HUES64 (cell line): ENCODE results near the gene EHD3. TPM values are rescaled to one million over a fixed set of nuclear protein-coding genes. Genes with fewer than 3 reads are reported as not detected.

ENCODE experiments used
- H3K27ac ChIP-seq: 2 replicates; pipeline ENCODE4 v1.7.0; 2013; ENCODE audit warnings: low read depth, low read length, inconsistent platforms
- H3K27me3 ChIP-seq: 2 replicates; pipeline ENCODE4 v1.6.1; 2013; ENCODE audit warnings: mild to moderate bottlenecking, low read length; ENCODE audit not compliant: insufficient read depth
- H3K36me3 ChIP-seq: 2 replicates; pipeline ENCODE4 v1.6.1; 2013; ENCODE audit warnings: mild to moderate bottlenecking, low read length; ENCODE audit not compliant: insufficient read depth
- H3K4me1 ChIP-seq: 2 replicates; pipeline ENCODE4 v1.6.1; 2013; ENCODE audit warnings: mild to moderate bottlenecking, low read length, moderate library complexity; ENCODE audit not compliant: insufficient read depth
- H3K4me3 ChIP-seq: 2 replicates; pipeline ENCODE4 v1.5.1; 2013; ENCODE audit warnings: mild to moderate bottlenecking, low read length, moderate library complexity
- H3K9ac ChIP-seq: 2 replicates; pipeline ENCODE4 v1.6.1; 2013; ENCODE audit warnings: mild to moderate bottlenecking, low read depth, low read length
- H3K9me3 ChIP-seq: 2 replicates; pipeline ENCODE4 v1.6.1; 2013; ENCODE audit warnings: low read depth, low read length; ENCODE audit not compliant: insufficient read depth
- WGBS: fragments of 150-250, 120-280 bp; methylation state at CpG from one replicate; pipeline ENCODE4 v1.1.7; 2013; ENCODE audit warnings: missing lambda C conversion rate; 5-methylcytosine and 5-hydroxymethylcytosine counted together
- polyA plus RNA-seq, 2 experiments: library from polyadenylated mRNA; stranded (reverse); fragments of 50-300 nt; gene quantifications; one replicate each; pipeline ENCODE4 v1.2.3, GENCODE V29; 2013

Gene EHD3
- 6.1 TPM for polyA plus RNA-seq (2013, experiment 1 of 2)
- 6.8 TPM for polyA plus RNA-seq (2013, experiment 2 of 2)

DNA sequence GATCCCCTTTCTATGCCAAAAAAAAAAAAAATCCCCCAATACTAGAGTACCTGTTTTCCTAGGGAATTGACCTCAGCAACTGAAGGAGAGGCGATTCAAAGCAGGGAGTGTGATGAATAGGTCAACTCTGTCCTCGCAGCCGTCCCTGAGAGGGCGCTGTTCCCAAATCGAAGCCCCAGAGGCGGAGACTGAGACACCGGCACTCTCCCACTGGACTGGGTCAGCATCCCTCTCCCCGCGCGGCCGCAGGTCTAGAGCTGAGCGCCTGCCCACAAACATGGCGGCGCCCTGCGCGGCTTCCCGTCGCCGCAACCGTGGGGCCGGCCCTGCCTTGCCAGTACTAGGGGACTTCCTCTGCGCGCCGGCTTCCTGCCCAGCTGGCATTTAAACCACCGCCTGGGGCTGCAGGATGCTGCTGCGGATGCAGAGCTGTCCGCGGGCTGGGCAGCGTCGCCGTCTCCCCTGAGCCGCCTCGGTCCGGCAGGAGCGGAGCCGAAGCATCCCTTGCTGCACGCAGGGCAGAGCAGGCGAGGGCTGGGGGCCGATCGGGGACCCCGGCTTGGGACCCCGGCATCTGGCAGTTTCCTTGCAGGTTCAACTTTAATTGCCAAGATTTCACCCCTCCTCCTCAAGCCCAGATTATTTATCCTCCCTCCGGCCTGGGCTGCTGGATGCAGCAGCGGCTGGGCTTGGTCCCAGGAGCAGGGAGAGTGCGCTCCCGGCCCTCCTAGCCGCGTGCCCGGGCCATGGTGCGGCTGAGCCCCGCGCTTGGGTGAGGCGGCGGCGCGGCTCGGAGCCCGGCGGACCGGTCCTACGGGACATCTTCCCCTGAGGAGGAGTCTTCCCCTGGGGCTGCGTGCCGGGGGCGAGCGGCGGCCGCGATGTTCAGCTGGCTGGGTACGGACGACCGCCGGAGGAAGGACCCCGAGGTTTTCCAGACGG lies at the start of gene EHD3:
EHD3 (plus strand) TSS at position 412 of the 942 bp plus-strand sequence; CDS start at position 882, 470 bp downstream.
- Histone ChIP-seq H3K27me3 (peaks cover 13% of the 10 kb centered on the region), H3K4me1 (peaks cover 6% of the 10 kb centered on the region), H3K27ac (no peak within 1 kb of the TSS), H3K36me3 (no peaks in the 10 kb centered on the region), H3K4me3 (peak within 1 kb of the TSS; percentile 70), H3K9me3 (no peaks in the 10 kb centered on the region), H3K9ac (peak within 1 kb of the TSS; percentile 57)
- 2% methylated on average over 74 of the region's 74 CpGs for WGBS

DNA sequence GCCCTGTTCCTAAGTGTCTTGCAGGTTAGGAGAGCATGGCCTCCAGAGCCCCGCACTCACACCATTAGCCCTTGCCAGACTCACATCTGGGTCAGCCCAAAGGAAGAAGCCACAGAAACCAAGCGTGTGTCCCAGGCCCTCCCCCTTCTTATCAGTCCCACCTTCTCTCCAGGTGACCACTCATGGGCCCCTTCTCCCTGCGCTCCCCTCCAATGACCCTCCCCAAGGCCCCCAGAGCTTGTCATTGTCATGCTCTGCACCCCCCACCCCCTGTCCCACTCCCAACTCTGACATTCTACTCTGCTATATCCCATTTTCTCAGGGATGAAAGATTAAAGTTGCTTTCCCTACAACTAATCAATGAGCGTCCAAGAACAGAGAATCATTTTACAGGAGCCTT lies 46.8 kb upstream of the EHD3 start:
- Histone ChIP-seq H3K9me3 (no peaks in the 10 kb centered on the region), H3K9ac (no peak overlapping the region), H3K36me3 (no peaks in the 10 kb centered on the region), H3K27ac (no peak overlapping the region), H3K4me1 (no peaks in the 10 kb centered on the region), H3K27me3 (0 out of 2 replicates have a peak, but pooled peaks cover 5% of the 10 kb centered on the region), H3K4me3 (no peak overlapping the region)
- WGBS = 88% methylated on average over 4 of the region's 4 CpGs

- 73% methylated on average over 5 of the region's 5 CpGs for WGBS
- Histone ChIP-seq H3K4me3 (no peak overlapping the region), H3K36me3 (no peaks in the 10 kb centered on the region), H3K27me3 (0 out of 2 replicates have a peak, but pooled peaks cover 5% of the 10 kb centered on the region), H3K27ac (no peak overlapping the region), H3K4me1 (no peaks in the 10 kb centered on the region), H3K9me3 (no peaks in the 10 kb centered on the region), H3K9ac (no peak overlapping the region)
These were observed 45.8 kb upstream of the EHD3 start for GRCh38 chr2:31188131-31188530.

- H3K9ac ChIP-seq = no peak overlapping the region
- H3K9me3 ChIP-seq = no peaks in the 10 kb centered on the region
- no peaks in the 10 kb centered on the region for H3K36me3 ChIP-seq
- no peaks in the 10 kb centered on the region for H3K4me1 ChIP-seq
- 91% methylated on average over 4 of the region's 4 CpGs for WGBS
- no peak overlapping the region for H3K4me3 ChIP-seq
- no peak overlapping the region for H3K27ac ChIP-seq
- H3K27me3 ChIP-seq = 0 out of 2 replicates have a peak, but pooled peaks cover 5% of the 10 kb centered on the region
These were observed 44.8 kb upstream of the EHD3 start for GRCh38 chr2:31189141-31189540.

DNA sequence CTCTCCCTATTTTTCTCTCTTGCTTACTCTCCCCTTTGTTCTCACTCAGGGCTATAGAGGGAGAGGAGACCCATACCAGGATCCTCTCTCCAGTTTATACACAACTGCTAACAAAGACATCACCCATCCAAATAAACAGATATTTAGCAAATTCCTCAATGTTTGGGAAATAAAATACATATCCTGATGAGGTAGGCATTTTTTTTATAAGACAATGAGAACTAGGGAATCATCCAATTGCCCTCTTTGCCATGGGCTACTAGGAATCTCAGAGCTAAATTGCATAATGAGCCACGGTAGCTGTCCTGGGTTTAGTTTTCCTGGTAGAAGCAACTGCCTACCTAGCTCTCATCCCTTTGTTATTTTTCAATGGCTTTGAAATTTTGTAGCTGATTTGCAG lies 43.8 kb upstream of the EHD3 start:
- Histone ChIP-seq H3K4me1 (no peaks in the 10 kb centered on the region), H3K4me3 (no peak overlapping the region), H3K27me3 (0 out of 2 replicates have a peak, but pooled peaks cover 5% of the 10 kb centered on the region), H3K9me3 (no peaks in the 10 kb centered on the region), H3K9ac (no peak overlapping the region), H3K27ac (no peak overlapping the region), H3K36me3 (no peaks in the 10 kb centered on the region)
- 96% methylated on average over 1 of the region's 1 CpG for WGBS

DNA sequence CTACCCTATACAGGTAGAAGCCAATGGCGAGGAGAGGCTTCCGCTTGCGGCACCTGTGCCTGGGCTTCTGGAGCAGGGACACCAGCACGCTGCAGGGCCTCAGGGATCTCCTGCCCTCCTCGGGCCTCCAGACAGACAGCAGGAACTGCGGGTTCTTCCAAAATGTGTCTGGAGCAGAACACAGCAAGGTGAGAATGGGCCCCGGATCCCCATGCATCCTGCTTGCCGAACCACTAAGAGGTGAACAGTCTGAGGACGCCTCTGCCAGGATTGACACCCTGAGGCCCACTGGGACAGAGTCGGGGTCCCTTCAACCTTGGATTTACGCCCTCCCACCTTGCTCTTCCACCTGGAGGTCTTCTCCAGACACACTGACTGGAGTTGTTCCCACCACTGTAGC lies 42.0 kb upstream of the EHD3 start:
- no peaks in the 10 kb centered on the region for H3K36me3 ChIP-seq
- H3K9ac ChIP-seq = no peak overlapping the region; the same call in 1 of the 2 replicates
- H3K9me3 ChIP-seq = no peaks in the 10 kb centered on the region
- H3K27me3 ChIP-seq = no peaks in the 10 kb centered on the region
- H3K4me3 ChIP-seq = no peak overlapping the region
- WGBS = 95% methylated on average over 11 of the region's 11 CpGs
- no peaks in the 10 kb centered on the region for H3K4me1 ChIP-seq
- no peak overlapping the region for H3K27ac ChIP-seq

DNA sequence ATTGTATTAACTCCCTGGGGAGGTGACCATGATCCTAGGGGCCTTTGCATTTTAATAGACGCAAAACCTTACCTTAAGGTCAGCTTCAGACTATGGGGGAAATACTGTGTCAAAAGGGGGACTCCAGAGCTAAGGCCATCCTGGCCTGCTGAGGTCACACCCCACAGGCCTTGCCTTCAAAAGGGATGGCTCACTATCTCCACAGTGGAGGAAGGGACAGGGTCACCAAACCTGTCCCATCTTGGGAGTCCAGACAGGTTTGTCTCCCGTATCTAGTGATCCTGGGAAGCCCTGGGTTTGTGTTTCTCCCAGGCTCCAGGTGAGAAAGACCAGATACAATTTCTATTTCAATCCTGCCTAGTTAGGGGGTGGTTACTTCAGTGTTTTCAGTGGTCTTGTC lies 41.6 kb upstream of the EHD3 start:
- H3K27ac ChIP-seq = no peak overlapping the region
- H3K4me1 ChIP-seq = no peaks in the 10 kb centered on the region
- no peak overlapping the region; the same call in 1 of the 2 replicates for H3K9ac ChIP-seq
- WGBS = 93% methylated on average over 2 of the region's 2 CpGs
- H3K27me3 ChIP-seq = no peaks in the 10 kb centered on the region
- no peak overlapping the region for H3K4me3 ChIP-seq
- H3K36me3 ChIP-seq = no peaks in the 10 kb centered on the region
- H3K9me3 ChIP-seq = no peaks in the 10 kb centered on the region

DNA sequence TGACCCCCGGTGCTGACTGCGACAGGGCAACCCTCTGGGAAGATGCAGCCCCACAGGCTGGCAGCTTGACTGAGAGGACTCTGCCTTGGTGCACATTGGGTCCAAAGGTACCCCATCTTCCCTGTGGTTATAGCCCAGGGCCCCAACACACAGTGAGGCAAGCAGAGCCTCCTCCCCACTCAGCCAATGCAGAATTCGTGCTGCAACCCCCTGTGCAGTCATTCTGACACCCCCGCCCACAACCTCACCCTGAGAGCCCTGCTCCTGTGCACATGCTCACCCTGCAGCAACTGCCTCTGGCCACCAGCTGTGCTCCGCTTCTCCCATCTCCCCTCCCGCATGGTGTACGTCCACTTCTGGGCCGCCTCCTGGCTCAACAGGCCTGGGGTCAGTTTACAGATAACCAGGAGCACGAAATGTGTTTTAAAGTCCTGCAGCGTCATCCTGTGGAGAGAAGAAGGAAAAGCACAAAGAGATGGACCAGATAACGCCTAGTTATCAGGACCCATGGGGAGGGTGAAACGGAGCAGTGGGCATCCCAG lies 41.0 kb upstream of the EHD3 start:
- Histone ChIP-seq H3K36me3 (no peaks in the 10 kb centered on the region), H3K9ac (no peak overlapping the region), H3K4me1 (no peaks in the 10 kb centered on the region), H3K4me3 (no peak overlapping the region), H3K27ac (no peak overlapping the region), H3K9me3 (no peaks in the 10 kb centered on the region), H3K27me3 (no peaks in the 10 kb centered on the region)
- 86% methylated on average over 12 of the region's 12 CpGs for whole genome bisulfite sequencing

- H3K9ac ChIP-seq = no peak overlapping the region
- no peaks in the 10 kb centered on the region for H3K36me3 ChIP-seq
- no peaks in the 10 kb centered on the region for H3K9me3 ChIP-seq
- no peak overlapping the region for H3K4me3 ChIP-seq
- no peaks in the 10 kb centered on the region for H3K4me1 ChIP-seq
- WGBS = 91% methylated on average over 4 of the region's 4 CpGs
- no peak overlapping the region for H3K27ac ChIP-seq
- no peaks in the 10 kb centered on the region for H3K27me3 ChIP-seq
These were observed 40.1 kb upstream of the EHD3 start for GRCh38 chr2:31193806-31194205.

DNA sequence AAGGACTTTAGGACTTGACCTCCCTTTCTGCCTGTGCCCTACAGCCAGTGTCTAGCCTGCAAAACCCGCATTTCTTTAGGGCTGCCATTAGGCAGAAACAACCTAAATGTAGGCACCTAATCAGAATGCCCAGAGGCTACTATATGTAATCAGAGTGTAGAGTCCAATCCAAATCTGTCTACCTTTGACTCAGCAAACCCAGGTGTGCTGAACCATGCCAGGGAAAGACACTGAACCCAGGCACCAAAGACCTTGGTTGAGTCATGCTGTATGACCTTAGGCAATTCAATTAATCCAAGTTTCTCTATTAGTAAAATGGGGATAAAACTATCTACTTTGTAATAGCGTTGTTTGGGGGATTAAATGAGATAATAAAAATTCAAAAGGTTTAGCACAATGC lies 37.3 kb upstream of the EHD3 start:
- 95% methylated on average over 1 of the region's 2 CpGs for WGBS
- H3K27ac ChIP-seq = no peak overlapping the region
- H3K27me3 ChIP-seq = no peaks in the 10 kb centered on the region
- no peaks in the 10 kb centered on the region for H3K4me1 ChIP-seq
- no peak overlapping the region for H3K4me3 ChIP-seq
- H3K9ac ChIP-seq = no peak overlapping the region
- no peaks in the 10 kb centered on the region for H3K36me3 ChIP-seq
- no peaks in the 10 kb centered on the region for H3K9me3 ChIP-seq

- WGBS = 84% methylated on average over 4 of the region's 4 CpGs
- no peaks in the 10 kb centered on the region for H3K4me1 ChIP-seq
- H3K9ac ChIP-seq = no peak overlapping the region
These were observed 36.8 kb upstream of the EHD3 start for GRCh38 chr2:31197166-31197565.

More at GRCh38 chr2:31197166-31197565, 36.8 kb upstream of the EHD3 start:
- Histone ChIP-seq H3K9me3 (no peaks in the 10 kb centered on the region), H3K4me3 (no peak overlapping the region), H3K27me3 (no peaks in the 10 kb centered on the region), H3K27ac (no peak overlapping the region), H3K36me3 (no peaks in the 10 kb centered on the region)
